GM23338 (cell line): ENCODE measurements around the gene APRT.

Source experiments
- CREB1 ChIP-seq: fragments of 250-450 bp; sonication (Bioruptor Pico); IDR thresholded peaks from 2 replicates; pipeline ENCODE4 v1.5.0; 2020; ENCODE audit warnings: low read depth, mild to moderate bottlenecking, moderate library complexity
- CTCF ChIP-seq, 2 experiments: fragments of 200-600 bp in 1 of 2; sonication (generic) in 1 of 2; conservative IDR thresholded peaks; 2 replicates each; pipeline versions ENCODE4 v1.5.1 to v1.6.1; 2016 to 2017; ENCODE audit warnings: antibody characterized with exemption in 2 of 2, low read depth in 2 of 2, mild to moderate bottlenecking in 2 of 2, moderate library complexity in 1 of 2
- EZH2 ChIP-seq: fragments of 200-600 bp; sonication (generic); IDR thresholded peaks from one replicate; pipeline ENCODE4 v1.8.0; 2017; ENCODE audit warnings: antibody characterized with exemption, mild to moderate bottlenecking, low read depth; ENCODE audit not compliant: unreplicated experiment
- EZH2phosphoT487 ChIP-seq: fragments of 200-600 bp; sonication (generic); IDR thresholded peaks from one replicate; pipeline ENCODE4 v1.8.1; 2018; ENCODE audit warnings: antibody characterized with exemption; ENCODE audit not compliant: unreplicated experiment
- JUNB ChIP-seq: IDR thresholded peaks from one replicate; pipeline ENCODE4 v1.6.1; 2016; ENCODE audit warnings: antibody characterized with exemption; ENCODE audit not compliant: unreplicated experiment
- POLR2AphosphoS5 ChIP-seq: IDR thresholded peaks from 2 replicates; pipeline ENCODE4 v1.6.1; 2016; ENCODE audit warnings: antibody characterized with exemption, low read depth
- ZNF114 ChIP-seq: fragments of 250-450 bp; sonication (Bioruptor Pico); IDR thresholded peaks from 2 replicates; pipeline ENCODE4 v1.5.0; 2020; ENCODE audit warnings: mild to moderate bottlenecking, moderate library complexity
- ZNF331 ChIP-seq: fragments of 250-450 bp; sonication (Bioruptor Pico); IDR thresholded peaks from 2 replicates; pipeline ENCODE4 v1.5.0; 2020; ENCODE audit warnings: low read depth, mild to moderate bottlenecking, moderate library complexity
- TF ChIP-seq, protein P1 (sequence below): IDR thresholded peaks from one replicate; pipeline ENCODE4 v1.6.1; 2018; ENCODE audit warnings: antibody characterized with exemption; ENCODE audit not compliant: unreplicated experiment
- TF ChIP-seq, protein P2 (sequence below): IDR thresholded peaks from 2 replicates; pipeline ENCODE4 v1.6.1; 2016; ENCODE audit warnings: antibody characterized with exemption

GRCh38 chr16:88774544-88775393, 37.0 kb downstream of the APRT start:
- TF ChIP-seq CTCF (conservative IDR thresholded peaks at IDR 0.05; ENCODE audit: low read depth in 2 of 2) = no peak
- TF ChIP-seq, protein P1, sequence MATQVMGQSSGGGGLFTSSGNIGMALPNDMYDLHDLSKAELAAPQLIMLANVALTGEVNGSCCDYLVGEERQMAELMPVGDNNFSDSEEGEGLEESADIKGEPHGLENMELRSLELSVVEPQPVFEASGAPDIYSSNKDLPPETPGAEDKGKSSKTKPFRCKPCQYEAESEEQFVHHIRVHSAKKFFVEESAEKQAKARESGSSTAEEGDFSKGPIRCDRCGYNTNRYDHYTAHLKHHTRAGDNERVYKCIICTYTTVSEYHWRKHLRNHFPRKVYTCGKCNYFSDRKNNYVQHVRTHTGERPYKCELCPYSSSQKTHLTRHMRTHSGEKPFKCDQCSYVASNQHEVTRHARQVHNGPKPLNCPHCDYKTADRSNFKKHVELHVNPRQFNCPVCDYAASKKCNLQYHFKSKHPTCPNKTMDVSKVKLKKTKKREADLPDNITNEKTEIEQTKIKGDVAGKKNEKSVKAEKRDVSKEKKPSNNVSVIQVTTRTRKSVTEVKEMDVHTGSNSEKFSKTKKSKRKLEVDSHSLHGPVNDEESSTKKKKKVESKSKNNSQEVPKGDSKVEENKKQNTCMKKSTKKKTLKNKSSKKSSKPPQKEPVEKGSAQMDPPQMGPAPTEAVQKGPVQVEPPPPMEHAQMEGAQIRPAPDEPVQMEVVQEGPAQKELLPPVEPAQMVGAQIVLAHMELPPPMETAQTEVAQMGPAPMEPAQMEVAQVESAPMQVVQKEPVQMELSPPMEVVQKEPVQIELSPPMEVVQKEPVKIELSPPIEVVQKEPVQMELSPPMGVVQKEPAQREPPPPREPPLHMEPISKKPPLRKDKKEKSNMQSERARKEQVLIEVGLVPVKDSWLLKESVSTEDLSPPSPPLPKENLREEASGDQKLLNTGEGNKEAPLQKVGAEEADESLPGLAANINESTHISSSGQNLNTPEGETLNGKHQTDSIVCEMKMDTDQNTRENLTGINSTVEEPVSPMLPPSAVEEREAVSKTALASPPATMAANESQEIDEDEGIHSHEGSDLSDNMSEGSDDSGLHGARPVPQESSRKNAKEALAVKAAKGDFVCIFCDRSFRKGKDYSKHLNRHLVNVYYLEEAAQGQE = no peak
- TF ChIP-seq POLR2AphosphoS5 = no peak
- TF ChIP-seq, protein P2, sequence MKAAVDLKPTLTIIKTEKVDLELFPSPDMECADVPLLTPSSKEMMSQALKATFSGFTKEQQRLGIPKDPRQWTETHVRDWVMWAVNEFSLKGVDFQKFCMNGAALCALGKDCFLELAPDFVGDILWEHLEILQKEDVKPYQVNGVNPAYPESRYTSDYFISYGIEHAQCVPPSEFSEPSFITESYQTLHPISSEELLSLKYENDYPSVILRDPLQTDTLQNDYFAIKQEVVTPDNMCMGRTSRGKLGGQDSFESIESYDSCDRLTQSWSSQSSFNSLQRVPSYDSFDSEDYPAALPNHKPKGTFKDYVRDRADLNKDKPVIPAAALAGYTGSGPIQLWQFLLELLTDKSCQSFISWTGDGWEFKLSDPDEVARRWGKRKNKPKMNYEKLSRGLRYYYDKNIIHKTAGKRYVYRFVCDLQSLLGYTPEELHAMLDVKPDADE = no peak
- TF ChIP-seq EZH2 = no peak
- no peak for TF ChIP-seq EZH2phosphoT487
- no peak for TF ChIP-seq CREB1
- TF ChIP-seq ZNF331 (CRISPR knock-in tag) = no peak
- no peak for TF ChIP-seq JUNB
- TF ChIP-seq ZNF114 (CRISPR knock-in tag) = no peak
